ENCODE results near the gene AGO1.
"Not testable (repeated sequence)": the region's sequence is repeated elsewhere in the genome, so short reads cannot be mapped to it uniquely, and the experiment has no call there.

The AGO1 gene

GRCh38 chr1:35864813-35865212 is 18.2 kb upstream of the AGO1 start:
- H3K4me3 ChIP-seq (ENCODE audit: low read length): no peak overlapping the region
- DNase-seq (ENCODE audit: low read depth, low spot score): no peak

- no peak overlapping the region for H3K4me3 ChIP-seq (ENCODE audit: low read length)
- DNase-seq (ENCODE audit: low read depth, low spot score): no peak
Measured at GRCh38 chr1:35866991-35867390, 16.0 kb upstream of the AGO1 start.

GRCh38 chr1:35869245-35869950 is 13.6 kb upstream of the AGO1 start:
- not testable (repeated sequence) for H3K4me3 ChIP-seq (ENCODE audit: low read length); DNase-seq (ENCODE audit: low read depth, low spot score)

GRCh38 chr1:35870651-35871309 is 12.2 kb upstream of the AGO1 start:
- no peak overlapping the region for H3K4me3 ChIP-seq (ENCODE audit: low read length)
- no peak for DNase-seq (ENCODE audit: low read depth, low spot score)

GRCh38 chr1:35873243-35873750 is 9.7 kb upstream of the AGO1 start:
- H3K4me3 ChIP-seq (ENCODE audit: low read length): no peak overlapping the region
- DNase-seq (ENCODE audit: low read depth, low spot score): no peak

GRCh38 chr1:35874115-35874514 is 8.9 kb upstream of the AGO1 start:
- not testable (repeated sequence) for H3K4me3 ChIP-seq (ENCODE audit: low read length); DNase-seq (ENCODE audit: low read depth, low spot score)

- no peak overlapping the region for H3K4me3 ChIP-seq (ENCODE audit: low read length)
- DNase-seq (ENCODE audit: low read depth, low spot score): no peak
Measured at GRCh38 chr1:35876988-35877387, 6.0 kb upstream of the AGO1 start.

GRCh38 chr1:35881850-35882273 is 1.1 kb upstream of the AGO1 start:
- DNase-seq (ENCODE audit: low read depth, low spot score): no peak
- H3K4me3 ChIP-seq (ENCODE audit: low read length): no peak overlapping the region

- peak overlapping the region; percentile 3; the same call in 1 of the 2 replicates for H3K4me3 ChIP-seq (ENCODE audit: low read length)
Measured at GRCh38 chr1:35882586-35882944, 444 bp upstream of the AGO1 start.

GRCh38 chr1:35883635-35884101 is 659 bp downstream of the AGO1 start:
- DNase-seq (ENCODE audit: low read depth, low spot score): peak; percentile 34
- peak overlapping the region; percentile 100 for H3K4me3 ChIP-seq (ENCODE audit: low read length)

More at GRCh38 chr1:35882586-35882944, 444 bp upstream of the AGO1 start:
- DNase-seq (ENCODE audit: low read depth, low spot score): no peak

GRCh38 chr1:35884934-35885333 is 1.9 kb downstream of the AGO1 start:
- no peak for DNase-seq (ENCODE audit: low read depth, low spot score)
- H3K4me3 ChIP-seq (ENCODE audit: low read length): no peak overlapping the region

- DNase-seq (ENCODE audit: low read depth, low spot score): no peak
- no peak overlapping the region for H3K4me3 ChIP-seq (ENCODE audit: low read length)
Measured at GRCh38 chr1:35885961-35886558, 3.1 kb downstream of the AGO1 start.

- no peak overlapping the region for H3K4me3 ChIP-seq (ENCODE audit: low read length)
- DNase-seq (ENCODE audit: low read depth, low spot score): no peak
Measured at GRCh38 chr1:35886577-35887431, 3.8 kb downstream of the AGO1 start.

GRCh38 chr1:35887508-35887907 is 4.5 kb downstream of the AGO1 start:
- H3K4me3 ChIP-seq (ENCODE audit: low read length): no peak overlapping the region
- DNase-seq (ENCODE audit: low read depth, low spot score): no peak

- H3K4me3 ChIP-seq (ENCODE audit: low read length): no peak overlapping the region
Measured at GRCh38 chr1:35888255-35888654, 5.2 kb downstream of the AGO1 start.

GRCh38 chr1:35888981-35889380 is 6.0 kb downstream of the AGO1 start:
- H3K4me3 ChIP-seq (ENCODE audit: low read length); DNase-seq (ENCODE audit: low read depth, low spot score): not testable (repeated sequence)

More at GRCh38 chr1:35888255-35888654, 5.2 kb downstream of the AGO1 start:
- DNase-seq (ENCODE audit: low read depth, low spot score): no peak

GRCh38 chr1:35893051-35893879 is 10.3 kb downstream of the AGO1 start:
- DNase-seq (ENCODE audit: low read depth, low spot score): no peak
- H3K4me3 ChIP-seq (ENCODE audit: low read length): no peak overlapping the region

- DNase-seq (ENCODE audit: low read depth, low spot score): no peak
- H3K4me3 ChIP-seq (ENCODE audit: low read length): no peak overlapping the region
Measured at GRCh38 chr1:35894183-35894582, 11.2 kb downstream of the AGO1 start.

Measured in Jurkat, Clone E6-1 (cell line).